HG02870 (cell line): Measurements from ENCODE around the gene DOCK6.

Source experiments
- ATAC-seq: cut with Tn5 transposase; IDR thresholded peaks from one replicate; pipeline ENCODE4 v1.9.1; 2021; ENCODE audit warnings: mild to moderate bottlenecking, moderate library complexity; ENCODE audit not compliant: unreplicated experiment

Gene DOCK6

DNA sequence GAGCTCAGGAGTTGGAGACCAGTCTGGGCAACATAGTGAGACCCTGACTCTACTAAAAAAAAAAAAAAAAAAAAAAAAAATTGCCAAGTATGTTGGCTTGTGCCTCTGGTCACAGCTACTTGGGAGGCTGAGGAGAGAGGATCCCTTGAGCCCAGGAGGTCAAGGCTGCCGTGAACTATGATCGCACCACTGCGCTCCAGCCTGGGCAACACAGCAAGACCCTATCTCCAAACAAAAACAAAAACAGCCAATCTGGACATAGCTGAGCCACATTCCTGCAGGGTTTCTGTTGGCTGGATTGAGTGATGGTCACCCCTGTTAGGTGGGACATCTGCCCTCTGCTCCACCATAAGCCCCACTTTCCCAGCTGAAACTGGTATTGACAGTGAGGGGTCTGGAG lies 36.5 kb downstream of the DOCK6 start:
- ATAC-seq = no peak

DNA sequence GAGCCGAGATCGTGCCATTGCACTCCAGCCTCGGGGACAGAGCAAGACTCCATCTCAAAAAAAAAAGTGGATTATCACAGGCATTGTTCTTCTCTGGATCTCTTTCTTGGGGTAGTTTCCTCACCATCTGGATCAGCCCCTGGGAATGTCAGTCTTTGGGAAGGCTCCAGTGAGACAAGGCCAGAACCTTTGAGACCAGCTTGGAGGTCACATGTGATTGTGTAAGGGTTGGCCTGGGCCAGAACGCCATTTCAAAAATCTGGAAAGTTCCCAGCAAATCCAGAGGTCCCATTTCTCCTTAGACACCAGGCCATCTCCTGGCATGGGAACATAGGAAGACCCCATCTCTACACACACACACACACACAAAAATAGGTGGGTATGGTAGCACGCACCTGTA lies 37.2 kb downstream of the DOCK6 start:
- ATAC-seq = no peak

DNA sequence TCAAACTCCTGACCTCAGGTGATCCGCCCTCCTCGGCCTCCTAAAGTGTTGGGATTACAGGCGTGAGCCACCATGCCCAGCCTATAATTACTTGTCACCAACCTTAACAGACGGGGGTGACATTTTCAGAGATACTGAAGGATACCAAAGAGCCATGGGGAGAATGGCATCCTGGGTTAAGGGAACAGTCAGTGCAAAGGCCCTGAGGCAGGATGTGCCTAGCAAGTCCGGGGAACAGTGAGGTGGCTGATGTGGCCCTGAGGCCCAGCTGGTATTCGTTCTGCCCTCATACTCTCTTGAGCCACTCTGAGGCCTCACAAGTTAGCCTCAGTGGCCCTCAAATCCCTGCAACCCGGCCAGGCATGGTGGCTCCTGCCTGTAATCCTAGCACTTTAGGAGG lies 37.9 kb downstream of the DOCK6 start:
- ATAC-seq = no peak

DNA sequence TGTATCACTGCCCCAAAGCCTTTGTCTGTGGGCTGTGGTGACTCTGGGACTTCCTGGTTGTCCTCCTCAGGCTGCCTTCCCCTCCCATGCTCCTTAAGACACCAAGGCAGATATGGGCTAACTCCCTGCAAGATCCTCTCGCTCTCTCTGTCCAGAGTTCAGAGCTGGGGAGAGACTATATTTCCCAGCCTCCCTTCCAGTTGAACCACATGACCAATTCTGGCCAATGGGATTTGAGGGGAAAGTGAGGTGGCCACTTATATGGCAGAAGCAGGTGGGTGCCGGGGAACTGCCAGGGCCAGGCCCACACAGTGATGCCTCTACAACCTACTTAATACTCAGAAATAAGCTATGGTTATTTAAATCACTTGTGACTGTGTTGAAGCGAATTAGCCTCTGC lies 39.1 kb downstream of the DOCK6 start:
- ATAC-seq = no peak

DNA sequence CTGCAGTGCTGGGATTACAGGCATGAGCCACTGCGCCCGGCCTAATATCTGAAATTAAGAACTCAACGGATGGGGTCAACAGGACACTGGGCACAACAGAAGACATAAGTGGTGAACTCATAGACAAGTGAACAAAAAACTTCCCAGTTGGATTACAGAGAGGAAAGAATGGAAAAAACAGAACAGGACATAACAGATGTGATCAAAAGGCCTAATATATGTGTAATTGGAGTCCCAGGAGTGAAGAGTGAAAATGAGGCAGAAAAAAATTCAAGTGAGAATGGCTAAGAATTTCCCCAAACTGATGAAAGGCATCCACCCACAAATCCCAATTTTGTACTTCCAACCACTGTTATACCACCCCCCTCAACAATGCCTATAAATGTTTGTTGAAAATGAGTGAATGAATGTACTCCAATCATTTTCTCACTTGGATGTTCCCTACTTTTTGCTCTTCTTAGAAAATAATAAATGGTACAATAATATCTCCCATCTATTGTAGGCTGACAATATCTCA lies 41.2 kb downstream of the DOCK6 start:
- no peak for ATAC-seq

DNA sequence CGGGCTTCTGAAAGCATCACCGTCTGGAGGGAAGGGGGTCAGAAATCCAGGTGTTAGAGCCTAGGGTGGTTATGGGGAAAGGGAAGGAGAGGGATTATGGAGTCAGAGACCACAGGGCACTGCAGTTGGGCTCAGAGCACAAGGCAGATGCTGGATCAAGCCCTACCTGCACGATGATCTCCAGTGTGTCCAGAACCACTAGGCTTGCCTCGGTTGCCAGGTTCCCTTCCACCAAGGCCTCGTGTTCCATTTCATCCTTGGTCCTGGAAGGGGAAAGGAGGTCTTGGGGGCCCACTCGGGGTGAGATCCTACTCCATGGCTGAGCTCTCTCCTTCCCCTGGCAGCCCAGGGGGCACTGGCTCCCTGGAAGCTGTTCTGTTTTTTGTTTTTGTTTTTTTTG lies 47.9 kb downstream of the DOCK6 start:
- no peak for ATAC-seq

DNA sequence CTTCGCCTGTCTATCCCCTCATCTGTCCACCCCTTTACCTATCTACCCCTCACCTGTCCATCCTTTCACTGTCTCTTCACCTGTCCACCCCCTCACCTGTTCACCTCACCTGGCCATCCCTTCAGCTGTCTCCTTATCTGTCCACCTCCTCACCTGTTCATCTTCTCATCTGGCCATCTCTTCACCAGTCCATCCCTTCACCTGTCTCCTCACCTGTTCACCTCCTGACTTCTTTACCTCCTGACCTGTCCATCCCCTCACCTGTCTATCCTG lies 51.7 kb downstream of the DOCK6 start:
- ATAC-seq = no peak

DNA sequence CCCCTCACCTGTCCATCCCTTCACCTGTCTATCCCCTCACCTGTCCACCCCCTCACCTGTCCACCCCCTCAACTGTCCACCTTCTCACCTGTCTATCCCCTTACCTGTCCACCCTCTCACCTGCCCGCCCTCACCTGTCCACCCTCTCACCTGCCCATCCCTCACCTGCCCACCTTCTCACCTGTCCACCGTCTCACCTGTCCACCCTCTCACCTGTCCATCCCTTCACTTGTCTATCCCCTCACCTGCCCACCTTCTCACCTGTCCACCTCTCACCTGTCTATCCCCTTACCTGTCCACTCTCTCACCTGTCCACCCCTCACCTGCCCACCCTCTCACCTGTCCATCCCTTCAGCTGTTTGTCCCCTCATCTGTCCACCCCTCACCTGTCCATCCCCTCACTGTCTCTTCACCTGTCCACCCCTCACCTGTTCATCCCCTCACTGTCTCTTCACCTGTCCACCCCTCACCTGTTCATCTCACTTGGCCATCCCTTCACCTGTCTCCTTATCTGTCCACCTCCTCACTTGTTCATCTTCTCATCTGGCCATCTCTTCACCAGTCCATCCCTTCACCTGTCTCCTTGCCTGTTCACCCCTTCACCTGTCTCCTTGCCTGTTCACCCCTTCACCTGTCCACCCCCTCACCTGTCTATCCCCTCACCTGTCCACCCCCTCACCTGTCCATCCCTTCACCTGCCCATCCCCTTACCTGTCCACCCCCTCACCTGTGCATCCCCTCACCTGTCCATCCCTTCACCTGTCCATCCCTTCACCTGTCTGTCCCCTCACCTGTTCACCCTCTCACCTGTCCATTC lies 52.3 kb downstream of the DOCK6 start:
- ATAC-seq = no peak

DNA sequence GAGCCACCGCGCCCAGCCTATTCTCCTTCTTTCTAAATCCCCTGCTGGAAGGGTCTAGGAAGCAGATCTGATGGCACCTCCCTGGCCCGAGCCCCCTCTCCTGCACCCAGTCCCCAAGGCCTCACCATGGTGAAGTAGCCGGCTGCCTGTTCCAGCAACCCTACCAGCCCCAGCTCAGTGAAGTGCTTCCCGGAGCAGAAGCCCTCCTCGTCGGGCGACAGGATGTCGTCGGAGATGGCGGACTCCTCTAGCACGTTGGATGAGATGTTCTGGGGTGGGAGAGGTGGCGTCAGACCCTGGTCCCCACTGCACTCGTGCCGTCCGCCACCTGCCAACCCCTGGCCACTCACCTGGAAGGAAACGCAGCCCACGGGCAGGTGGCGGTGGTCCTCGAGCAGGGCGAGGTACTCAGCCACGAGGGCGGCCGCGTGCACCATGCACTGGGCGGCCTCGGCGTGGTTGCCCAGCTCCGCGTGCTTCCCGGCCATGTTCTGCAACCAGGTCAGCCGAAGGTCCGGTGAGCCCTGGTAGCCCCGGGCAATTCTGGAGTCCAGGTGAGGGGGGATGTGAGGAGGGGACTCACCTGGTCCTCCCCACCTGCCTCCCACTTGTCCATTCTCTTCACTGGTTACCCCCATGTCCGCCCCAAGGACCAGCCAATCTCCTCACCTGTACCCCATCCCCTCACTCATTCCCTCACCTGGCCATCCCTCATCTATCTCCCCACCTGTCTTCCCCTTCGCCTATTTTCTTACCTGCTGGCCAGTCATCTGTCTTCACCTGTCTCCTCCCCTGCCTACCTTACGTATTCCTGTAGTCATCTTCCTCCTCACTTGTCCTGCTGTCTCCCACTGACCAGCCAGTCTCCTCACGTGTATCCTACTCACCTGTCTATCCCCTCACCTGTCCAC lies 53.5 kb downstream of the DOCK6 start:
- no peak for ATAC-seq

DNA sequence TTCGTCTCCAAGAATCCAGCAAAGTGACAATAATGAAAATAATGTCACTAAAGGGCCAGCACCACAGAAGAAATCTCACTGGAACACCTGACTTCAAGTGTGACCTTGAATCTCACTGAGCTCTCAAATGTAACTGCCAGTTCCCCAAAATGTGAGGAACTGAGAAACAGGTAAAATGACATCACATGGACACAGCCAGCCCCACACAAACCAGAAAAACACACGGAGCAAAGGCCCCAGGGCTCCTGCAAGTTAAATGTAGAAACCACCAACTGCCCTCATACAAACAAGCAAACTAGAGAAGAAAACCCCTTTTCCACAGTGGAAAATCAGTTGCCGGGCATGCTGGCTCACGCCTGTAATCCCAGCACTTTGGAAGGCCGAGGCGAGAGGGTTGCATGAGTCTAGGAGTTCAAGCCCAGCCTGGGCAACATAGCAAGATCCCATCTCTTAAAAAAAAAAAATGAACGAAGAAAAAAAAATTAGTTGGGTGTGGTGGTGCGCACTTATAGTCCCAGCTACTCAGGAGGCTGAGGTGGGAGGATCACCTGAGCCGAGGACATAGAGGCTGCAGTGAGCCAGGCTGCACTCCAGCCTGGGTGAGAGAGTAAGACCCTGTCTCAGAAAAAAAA lies 56.3 kb downstream of the DOCK6 start:
- no peak for ATAC-seq

DNA sequence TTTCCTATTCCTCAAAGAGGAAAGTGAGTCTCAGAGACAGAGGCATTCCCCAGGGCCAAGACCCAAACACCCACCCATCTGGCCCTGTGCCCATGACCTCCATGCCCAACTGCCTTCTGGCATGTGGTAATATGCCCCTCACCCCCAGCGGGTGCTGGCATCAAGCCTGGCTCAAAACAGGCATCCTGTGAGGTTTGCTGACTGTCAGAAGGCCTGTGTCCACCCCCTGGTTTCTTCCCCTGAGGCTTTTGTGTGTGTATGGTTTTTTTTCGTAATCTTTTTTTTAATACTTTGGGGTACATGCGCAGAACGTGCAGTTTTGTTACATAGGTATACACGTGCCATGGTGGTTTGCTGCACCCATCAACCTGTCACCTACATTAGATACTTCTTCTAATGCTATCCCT lies 57.4 kb downstream of the DOCK6 start:
- ATAC-seq = no peak

DNA sequence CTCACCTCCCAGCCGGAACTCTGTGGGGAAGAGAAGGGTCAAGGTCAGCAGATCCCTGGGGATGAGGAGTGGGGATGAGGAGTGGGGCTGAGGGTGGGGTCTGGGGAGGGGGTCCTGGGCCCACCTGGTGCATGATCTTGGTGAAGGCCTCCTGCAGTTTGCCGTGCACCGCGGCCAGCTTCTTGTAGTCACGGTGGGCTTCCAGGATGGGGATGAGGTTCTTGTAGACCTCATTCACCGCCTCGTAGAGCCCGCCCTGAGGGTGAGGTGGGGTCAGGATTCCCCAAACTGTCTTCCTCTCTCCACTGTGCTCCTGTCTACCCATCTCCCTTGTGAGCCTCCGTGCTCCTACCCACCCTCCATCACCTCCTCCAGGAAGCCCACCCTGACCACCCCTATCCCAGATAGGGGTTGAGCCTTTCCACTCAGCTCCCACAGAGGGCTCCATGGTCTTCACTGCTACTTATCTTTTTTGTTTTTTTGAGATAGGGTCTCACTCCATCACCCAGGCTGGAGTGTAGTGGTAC lies 58.2 kb downstream of the DOCK6 start:
- ATAC-seq = no peak

DNA sequence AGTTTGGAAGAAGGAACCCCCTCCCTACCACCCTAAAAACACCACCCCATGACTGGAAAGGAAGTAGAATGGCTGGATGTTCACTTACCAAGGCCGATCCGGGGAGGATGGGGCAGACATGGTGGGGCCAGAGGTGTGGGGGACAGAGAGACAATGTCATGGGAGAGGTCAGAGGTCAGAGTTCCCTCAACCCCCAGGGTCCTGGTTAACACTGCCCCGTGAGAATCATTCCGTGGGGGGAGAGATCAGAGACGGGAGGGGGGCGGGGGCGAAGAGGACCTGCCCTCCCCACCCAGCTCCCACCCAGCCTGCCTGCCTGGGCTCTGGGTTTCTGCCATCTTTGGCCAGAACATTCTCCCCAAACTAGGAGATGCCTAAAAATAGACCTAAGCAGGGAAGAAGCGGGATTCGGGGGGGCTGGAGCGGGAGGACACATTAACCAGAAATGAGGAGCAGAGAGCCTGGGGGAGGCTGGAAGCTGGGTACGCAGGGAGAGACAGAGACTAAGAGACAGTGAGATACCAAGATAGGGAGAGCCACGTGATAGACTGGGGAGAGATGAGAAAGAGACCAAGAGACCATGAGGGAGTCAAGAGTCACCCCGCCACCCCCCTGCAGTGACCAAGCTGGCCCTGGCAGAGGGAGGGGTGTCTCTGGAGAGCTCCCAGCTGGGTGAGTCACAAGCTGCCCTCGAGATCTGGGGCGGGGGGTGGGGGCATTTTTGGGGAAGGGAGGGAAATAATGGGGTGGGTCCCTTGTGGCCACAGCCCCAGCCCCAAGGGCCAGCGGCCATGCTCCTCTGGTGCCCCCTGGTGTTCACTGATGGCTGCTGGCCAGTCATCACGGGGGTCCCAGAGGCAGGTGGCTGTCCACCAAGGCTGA lies 58.9 kb downstream of the DOCK6 start:
- ATAC-seq = no peak

DNA sequence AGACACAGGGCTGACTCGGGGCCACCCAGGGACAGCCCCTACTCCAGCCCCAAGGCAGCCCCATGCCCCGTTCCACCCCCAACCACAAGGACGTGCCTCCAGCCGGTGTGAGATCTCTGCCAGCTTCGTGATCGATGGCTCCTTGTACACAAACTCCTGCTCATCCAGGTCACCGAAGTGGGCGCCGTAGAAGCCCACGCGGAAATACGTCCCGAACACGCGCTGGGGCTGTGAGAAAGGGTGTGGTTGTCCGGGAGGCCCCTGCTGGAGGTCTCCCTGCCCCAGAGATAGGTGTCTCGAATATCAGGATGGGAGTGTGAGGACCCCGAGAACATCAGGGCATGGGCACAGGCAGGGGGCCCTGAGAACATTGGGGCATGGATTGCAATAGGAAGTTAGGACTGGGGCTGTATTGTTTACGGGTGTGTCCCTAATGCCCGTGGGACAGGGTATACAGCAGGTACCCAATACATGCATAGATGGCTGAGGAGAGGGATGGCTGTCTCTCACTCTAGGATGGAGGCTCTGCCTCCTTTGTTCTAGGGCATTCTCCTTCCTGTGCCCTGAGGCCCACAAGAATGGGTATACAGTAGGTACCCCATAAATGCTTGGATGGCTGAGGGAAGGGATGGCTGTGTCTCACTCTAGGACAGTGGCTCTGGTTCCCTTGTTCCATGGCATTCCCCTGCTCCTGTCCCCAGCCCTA lies 59.7 kb downstream of the DOCK6 start:
- no peak for ATAC-seq

DNA sequence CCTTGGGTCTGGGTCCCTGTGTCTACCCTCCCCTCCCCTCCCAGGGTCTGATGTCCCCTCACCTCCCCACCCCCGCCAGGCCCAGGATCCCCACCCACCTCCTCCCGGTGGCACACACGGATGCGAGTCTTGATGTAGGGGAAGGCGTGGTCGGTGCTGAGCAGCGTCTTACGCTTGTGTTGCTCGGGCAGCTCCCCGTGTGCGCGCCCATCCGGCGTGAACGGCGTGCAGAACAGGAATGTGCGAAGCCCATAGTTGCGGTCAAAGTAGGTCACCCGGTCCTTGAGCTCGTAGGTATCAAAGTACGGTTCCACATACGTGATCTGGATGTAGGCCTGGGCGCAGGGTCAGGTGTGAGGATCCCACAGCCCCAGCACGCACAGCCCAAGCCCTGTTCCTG lies 60.5 kb downstream of the DOCK6 start:
- ATAC-seq = no peak

DNA sequence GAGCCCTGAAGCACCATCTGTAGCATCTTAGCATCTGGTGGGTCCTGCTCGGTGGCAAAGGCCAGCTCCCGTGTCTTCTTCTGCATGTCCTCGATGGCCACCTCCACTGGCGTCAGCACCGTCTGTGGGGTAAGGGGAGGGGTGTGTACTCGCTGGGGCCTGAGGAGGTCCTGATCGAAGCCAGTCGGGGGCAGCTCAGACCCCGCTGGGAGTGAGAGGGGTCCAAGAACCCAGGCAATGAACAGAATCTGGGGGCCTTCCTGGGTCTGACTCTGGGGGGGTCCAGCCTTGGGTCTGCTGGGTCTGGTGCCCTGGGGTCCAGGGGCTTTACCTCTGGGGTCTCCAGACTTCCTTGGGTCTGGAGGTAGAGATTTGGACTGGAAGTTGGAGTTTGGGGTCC lies 61.4 kb downstream of the DOCK6 start:
- ATAC-seq = no peak

DNA sequence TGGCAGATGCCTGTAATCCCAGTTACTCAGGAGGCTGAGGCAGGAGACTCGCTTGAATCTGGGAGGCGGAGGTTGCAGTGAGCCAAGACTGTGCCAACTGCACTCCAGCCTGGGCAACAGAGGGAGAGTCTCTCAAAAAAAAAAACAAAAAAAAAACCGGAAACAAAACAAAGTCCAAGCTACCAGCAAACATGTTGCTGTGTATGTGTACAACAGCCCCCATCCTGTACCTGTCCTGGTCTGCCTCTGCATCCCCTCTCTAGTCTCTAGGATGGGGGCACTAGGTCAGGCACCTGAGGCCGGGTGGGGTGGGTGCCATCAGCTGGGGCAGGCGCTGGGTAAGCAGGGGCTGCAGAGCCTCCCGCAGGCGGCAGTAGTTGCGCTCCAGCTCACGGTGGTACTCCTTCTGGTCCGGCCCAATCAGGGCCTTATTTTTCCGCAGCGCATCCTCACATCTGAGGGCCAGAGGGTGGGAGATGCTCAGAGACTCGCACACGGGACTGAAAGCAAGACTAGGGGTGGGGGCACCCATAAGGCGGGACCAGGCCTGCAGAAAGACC lies 62.2 kb downstream of the DOCK6 start:
- no peak for ATAC-seq

DNA sequence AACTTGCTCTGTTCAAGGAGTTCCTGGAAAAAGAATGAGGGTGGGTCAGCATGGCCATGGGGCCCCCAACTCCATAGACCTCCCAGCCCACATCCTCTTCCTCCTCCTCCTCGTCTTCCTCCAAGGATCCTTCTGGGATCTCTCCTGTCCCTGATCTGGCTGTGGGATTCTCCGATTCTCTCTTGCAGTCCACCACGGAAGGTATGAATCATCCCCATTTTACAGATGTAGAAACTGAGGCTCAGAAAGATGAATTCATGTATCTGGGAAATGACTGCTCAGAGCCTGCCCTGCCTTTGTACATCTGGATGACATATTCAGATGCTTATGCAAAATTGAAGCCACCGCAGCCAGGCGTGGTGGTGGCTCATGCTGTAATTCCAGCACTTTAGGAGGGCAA lies 62.8 kb downstream of the DOCK6 start:
- no peak for ATAC-seq

DNA sequence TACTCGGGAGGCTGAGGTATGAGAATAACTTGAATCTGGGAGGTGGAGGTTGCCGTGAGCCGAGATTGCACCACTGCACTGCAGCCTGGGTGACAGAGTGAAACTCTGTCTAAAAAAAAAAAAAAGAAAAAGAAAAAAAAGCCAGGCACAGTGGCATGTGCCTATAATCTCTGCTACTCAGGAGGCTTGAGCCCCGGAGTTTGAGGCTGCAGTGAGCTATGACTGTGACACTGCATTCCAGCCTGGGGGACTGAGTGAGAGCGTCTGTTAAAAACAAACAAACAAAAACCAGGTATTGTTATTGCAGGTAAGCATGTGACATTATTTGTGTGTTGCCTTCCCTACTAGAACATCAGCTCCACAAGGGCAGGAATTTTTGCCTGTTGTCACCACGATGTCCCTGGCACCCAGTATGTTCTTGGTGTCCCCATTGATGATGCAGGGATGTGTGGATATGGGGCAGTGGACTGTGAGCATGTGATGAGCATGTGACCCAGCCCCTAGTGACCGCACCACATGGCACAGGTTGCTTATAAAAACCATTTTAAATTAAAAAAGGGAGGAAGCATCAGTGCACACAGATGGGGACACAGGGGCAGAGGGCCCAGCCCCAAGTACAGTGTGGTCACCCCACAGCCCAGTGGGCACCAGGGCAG lies 63.4 kb downstream of the DOCK6 start:
- no peak for ATAC-seq
